Thoracic aorta (tissue), 2 donors: ENCODE measurements around the gene PDE10A. TPM values are rescaled to one million over a fixed set of nuclear protein-coding genes. Genes with fewer than 3 reads are reported as not detected.

Experiments
- ATAC-seq: fragments of 150-250 bp; one replicate; pipeline ENCODE4 v1.8.0; 2017; ENCODE audit warnings: low read depth; ENCODE audit not compliant: insufficient number of reproducible peaks, low FRiP score
- DNase-seq: peaks from one replicate; pipeline ENCODE4 v3.0.0-alpha.2; 2020; ENCODE audit warnings: low spot score
- H3K27ac ChIP-seq, 2 donors: fragments of 200-600 bp; sonication (generic); 1 replicate in 1 of 2; 2 replicates in 1 of 2; pipeline ENCODE4 v1.5.1; 2016; ENCODE audit warnings: mild to moderate bottlenecking in 2 of 2, moderate library complexity in 2 of 2
- H3K27me3 ChIP-seq: fragments of 200-600 bp; sonication (generic); replicated peaks from 2 replicates; pipeline ENCODE4 v1.6.0; 2016; ENCODE audit warnings: mild to moderate bottlenecking; ENCODE audit not compliant: insufficient read depth
- H3K36me3 ChIP-seq: fragments of 200-600 bp; sonication (generic); one replicate; pipeline ENCODE4 v1.5.1; 2016
- H3K4me1 ChIP-seq, 2 donors: fragments of 200-600 bp; sonication (generic); 1 replicate in 1 of 2; 2 replicates in 1 of 2; pipeline versions ENCODE4 v1.5.1 to v1.6.0; 2016; ENCODE audit warnings: low read depth in 2 of 2, mild to moderate bottlenecking in 1 of 2; ENCODE audit not compliant: control insufficient read depth in 1 of 2
- H3K4me3 ChIP-seq: fragments of 200-600 bp; sonication (generic); 2 replicates; pipeline ENCODE4 v1.5.1; 2016; ENCODE audit warnings: mild to moderate bottlenecking
- H3K9me3 ChIP-seq: fragments of 200-600 bp; sonication (generic); 2 replicates; pipeline ENCODE4 v1.5.1; 2016
- total RNA-seq, 2 donors: library from RNA; depleted of rRNA; stranded (reverse); fragments of >200 nt; gene quantifications; one replicate each; pipeline versions ENCODE4 v1.1.0 to v1.2.3, GENCODE V29; 2016
- TF ChIP-seq, protein P1 (sequence below): fragments of 200-600 bp; sonication (generic); IDR thresholded peaks from one replicate; pipeline ENCODE4 v1.5.1; 2019; ENCODE audit warnings: antibody characterized with exemption

Gene PDE10A
- total RNA-seq = 10 to 100 TPM in 1 of 2 donors, 1 to 10 TPM in 1; 7.0 to 20.8 TPM

DNA sequence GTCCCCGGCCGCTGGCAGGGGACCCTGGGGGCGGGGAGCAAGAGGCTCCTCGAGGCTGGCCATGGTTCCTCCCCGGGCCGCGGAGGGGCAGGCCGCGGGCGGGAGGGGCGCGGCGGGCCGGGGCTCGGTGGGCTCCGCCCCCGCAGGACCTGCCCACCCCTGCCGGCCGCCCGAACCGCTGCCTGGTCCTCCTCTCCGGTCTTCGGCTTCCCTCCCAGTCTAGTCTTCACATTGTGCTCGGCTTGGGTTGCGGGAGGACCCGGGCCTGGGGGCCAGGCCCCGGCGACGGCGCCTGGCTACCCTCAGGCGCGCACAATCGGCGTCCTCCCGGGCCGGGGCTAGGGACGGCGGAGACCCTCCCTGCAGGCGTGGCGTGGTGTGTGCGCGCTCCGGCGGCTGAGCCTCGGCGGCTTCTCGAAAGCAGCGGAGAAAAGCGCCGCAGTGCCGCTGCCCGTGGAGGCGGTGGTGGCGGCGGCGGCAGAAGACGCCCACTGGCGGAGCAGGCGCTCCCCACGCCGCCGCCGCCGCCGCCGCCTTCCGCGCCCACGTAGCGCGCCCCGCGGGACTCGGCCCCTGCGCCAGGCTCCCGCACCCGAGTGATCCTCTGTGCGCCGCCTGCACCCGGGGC, at the start of gene PDE10A:
Gene PDE10A (minus strand): TSS at position 493 of the 628 bp plus-strand sequence. CDS start 430 bp downstream, at position 63.
- no peaks in the 10 kb centered on the region for H3K36me3 ChIP-seq
- TF ChIP-seq, protein P1, sequence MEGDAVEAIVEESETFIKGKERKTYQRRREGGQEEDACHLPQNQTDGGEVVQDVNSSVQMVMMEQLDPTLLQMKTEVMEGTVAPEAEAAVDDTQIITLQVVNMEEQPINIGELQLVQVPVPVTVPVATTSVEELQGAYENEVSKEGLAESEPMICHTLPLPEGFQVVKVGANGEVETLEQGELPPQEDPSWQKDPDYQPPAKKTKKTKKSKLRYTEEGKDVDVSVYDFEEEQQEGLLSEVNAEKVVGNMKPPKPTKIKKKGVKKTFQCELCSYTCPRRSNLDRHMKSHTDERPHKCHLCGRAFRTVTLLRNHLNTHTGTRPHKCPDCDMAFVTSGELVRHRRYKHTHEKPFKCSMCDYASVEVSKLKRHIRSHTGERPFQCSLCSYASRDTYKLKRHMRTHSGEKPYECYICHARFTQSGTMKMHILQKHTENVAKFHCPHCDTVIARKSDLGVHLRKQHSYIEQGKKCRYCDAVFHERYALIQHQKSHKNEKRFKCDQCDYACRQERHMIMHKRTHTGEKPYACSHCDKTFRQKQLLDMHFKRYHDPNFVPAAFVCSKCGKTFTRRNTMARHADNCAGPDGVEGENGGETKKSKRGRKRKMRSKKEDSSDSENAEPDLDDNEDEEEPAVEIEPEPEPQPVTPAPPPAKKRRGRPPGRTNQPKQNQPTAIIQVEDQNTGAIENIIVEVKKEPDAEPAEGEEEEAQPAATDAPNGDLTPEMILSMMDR = no peak
- H3K27ac ChIP-seq = peak within 1 kb of the TSS in 1 of 2 donors; percentile 23
- no peaks in the 10 kb centered on the region for H3K9me3 ChIP-seq
- peaks cover 18 to 33% of the 10 kb centered on the region in 2 donors for H3K4me1 ChIP-seq
- H3K27me3 ChIP-seq = no peaks in the 10 kb centered on the region
- no peak for ATAC-seq
- peak within 1 kb of the TSS; percentile 80 for H3K4me3 ChIP-seq
- DNase-seq = no peak

DNA sequence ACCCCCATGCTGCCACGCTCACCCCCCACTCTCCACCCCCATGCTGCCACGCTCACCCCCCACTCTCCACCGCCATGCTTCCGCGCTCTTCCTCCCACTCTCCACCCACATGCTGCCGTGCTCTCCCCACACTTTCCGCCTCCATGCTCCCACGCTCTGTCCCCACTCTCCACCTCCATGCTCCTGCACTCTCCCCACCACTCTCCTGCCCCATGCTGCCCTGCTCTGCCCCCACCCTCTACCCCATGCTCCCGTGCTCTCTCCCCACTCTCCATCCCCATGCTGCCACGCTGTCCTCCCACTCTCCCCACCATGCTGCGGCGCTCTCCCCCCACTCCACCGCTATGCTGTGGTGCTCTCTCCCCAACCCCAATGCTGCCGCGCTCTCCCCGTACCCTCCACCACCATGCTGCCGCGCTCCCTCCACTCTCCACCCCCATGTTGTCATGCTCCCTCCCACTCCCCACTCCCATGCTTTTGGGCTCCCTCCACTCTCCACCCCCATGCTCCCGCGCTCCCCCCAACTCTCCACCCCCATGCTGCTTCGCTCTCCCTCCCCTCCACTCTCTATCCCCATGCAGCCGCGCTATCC, 46.0 kb upstream of the PDE10A start:
- no peaks in the 10 kb centered on the region for H3K36me3 ChIP-seq
- H3K9me3 ChIP-seq = no peaks in the 10 kb centered on the region
- no peak overlapping the region for H3K27ac ChIP-seq
- H3K4me3 ChIP-seq = no peak overlapping the region
- TF ChIP-seq, protein P1 = no peak
- H3K27me3 ChIP-seq = no peaks in the 10 kb centered on the region
- no peak for ATAC-seq
- H3K4me1 ChIP-seq = peaks cover 3 to 4% of the 10 kb centered on the region in 2 donors
- no peak for DNase-seq

DNA sequence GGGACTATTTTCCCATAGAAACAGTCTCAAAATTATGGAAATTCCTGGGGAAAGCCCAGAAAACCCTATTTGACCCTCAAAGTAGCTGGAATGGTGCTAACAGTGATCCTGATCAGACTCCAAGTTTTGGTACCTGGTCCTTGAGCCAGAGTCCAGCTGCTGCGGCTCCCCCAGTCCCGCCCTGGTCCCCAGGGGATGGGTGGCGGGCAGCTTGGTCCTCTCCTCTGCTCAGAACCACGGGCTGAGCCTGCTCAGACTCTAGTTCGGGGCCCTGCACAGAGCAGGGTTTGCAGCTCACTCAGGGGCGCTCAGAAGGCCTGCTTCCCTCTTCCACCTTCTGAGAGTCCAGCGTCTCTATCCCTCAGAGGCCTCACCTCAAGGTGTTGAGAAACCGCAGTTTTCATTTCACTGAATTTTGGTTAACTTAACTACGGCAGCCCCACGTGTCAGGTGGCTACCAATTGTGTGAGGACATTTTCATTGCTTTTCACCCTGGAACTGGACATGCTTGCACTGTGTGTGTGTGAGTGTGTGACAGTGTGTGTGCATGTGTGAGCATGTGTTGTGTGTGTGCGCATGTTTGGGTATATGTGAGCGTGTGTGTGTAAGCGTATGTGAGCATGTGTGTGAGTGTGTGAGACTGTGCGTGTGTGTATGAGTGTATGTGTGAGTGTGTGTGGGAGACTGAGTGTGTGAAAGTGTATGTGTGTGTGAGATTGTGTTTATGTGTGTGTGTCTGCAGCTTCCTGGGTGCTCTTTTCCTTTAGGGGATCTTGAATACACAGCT, 44.2 kb upstream of the PDE10A start:
- ATAC-seq (no peak), DNase-seq (no peak)
- TF ChIP-seq, protein P1 = no peak
- Histone ChIP-seq H3K27ac (no peak overlapping the region), H3K4me1 (peaks cover 5 to 18% of the 10 kb centered on the region in 2 donors), H3K36me3 (no peaks in the 10 kb centered on the region), H3K9me3 (no peaks in the 10 kb centered on the region), H3K4me3 (no peak overlapping the region), H3K27me3 (no peaks in the 10 kb centered on the region)

DNA sequence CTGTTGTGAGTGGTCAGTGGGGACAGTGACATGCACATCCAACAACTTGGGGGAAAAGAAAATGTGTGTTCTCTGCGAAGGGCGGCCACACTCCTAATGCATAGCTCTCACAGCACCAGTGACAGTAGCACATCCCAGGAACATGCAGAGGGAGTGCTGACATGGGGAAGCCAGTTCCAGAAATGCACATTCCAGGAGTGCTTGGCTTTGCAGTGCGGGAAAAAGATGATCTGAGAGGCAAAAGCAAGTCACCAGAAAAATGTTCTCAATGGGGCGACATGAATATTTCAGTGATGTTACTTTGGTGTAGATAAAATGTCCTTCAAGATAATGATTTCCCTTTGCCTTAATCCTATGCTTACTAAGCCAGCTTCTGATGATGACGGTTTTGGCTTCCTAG, 42.9 kb upstream of the PDE10A start:
- Histone ChIP-seq H3K27me3 (no peaks in the 10 kb centered on the region), H3K4me1 (peaks cover 5 to 31% of the 10 kb centered on the region in 2 donors), H3K9me3 (no peaks in the 10 kb centered on the region), H3K36me3 (no peaks in the 10 kb centered on the region), H3K27ac (no peak overlapping the region), H3K4me3 (no peak overlapping the region)
- TF ChIP-seq, protein P1 = no peak
- ATAC-seq (no peak), DNase-seq (no peak)
